Measurements from ENCODE around the gene NR2C2. TPM values are rescaled to one million over a fixed set of nuclear protein-coding genes. Genes with fewer than 3 reads are reported as not detected.

The NR2C2 gene
- total RNA-seq, 2 experiments from 2014 or later = 47.1 to 47.4 TPM

DNA sequence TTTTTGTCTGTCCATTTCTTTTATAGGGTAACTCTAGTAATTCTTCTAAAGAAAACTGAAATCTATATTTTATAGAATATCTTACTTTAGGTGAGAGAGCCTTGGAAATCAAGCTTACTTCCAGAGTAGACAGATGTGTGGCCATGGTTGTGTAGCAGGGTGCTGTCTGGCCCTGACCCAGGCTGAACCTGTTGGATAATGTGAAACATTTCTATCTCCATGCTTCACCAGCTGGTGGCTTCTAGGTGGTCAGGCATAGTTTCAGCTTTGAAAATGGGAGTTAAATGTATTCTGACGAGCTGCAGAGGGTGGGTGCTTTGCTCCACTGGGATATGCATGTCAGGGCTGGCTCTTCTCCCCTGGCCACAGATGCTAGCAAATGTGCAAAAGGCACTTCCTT is 20.8 kb upstream of the NR2C2 start:
- TF ChIP-seq CTCF (IDR thresholded peaks at IDR 0.05) = no peak
- no peak for DNase-seq
- no peak overlapping the region for H3K27ac Mint-ChIP-seq
- ATAC-seq = no peak
- CTCF ChIA-PET = interaction anchor here (0.7 to 2.4 kb wide), 16 partner anchors 14 to 183 kb away, joined by 3 to 12 read pairs (median 3); no protein-coding TSS in a partner anchor
- POLR2A ChIA-PET = interaction anchor here (1.3 kb wide), 1 partner anchor 26 kb away, joined by 3 read pairs; no protein-coding TSS in a partner anchor
- no peaks in the 10 kb centered on the region for H3K9me3 Mint-ChIP-seq
- H3K4me3 Mint-ChIP-seq = no peak overlapping the region
- intact Hi-C loops (cut with micrococcal nuclease) = no loop called here
- no peaks in the 10 kb centered on the region for H3K4me1 Mint-ChIP-seq (ENCODE audit: low read depth)
- no peaks in the 10 kb centered on the region for H3K36me3 Mint-ChIP-seq (ENCODE audit: low read depth)
- no peaks in the 10 kb centered on the region for H3K27me3 Mint-ChIP-seq

GRCh38 chr3:14927308-14927707 is 20.1 kb upstream of the NR2C2 start:
- CTCF ChIA-PET = interaction anchor here (1.0 to 2.4 kb wide), 4 partner anchors 14 to 124 kb away, joined by 3 to 12 read pairs (median 7); no protein-coding TSS in a partner anchor
- no peak overlapping the region for H3K27ac Mint-ChIP-seq
- no peak for ATAC-seq

GRCh38 chr3:14929310-14930074 is 17.9 kb upstream of the NR2C2 start:
- Mint-ChIP-seq H3K4me1 (ENCODE audit: low read depth) (no peaks in the 10 kb centered on the region), H3K4me3 (no peak overlapping the region), H3K9me3 (no peaks in the 10 kb centered on the region), H3K27ac (no peak overlapping the region), H3K27me3 (no peaks in the 10 kb centered on the region), H3K36me3 (ENCODE audit: low read depth) (no peaks in the 10 kb centered on the region)
- TF ChIP-seq CTCF (IDR thresholded peaks at IDR 0.05) = no peak
- ChIA-PET CTCF (no interaction called here), POLR2A (no interaction called here)
- intact Hi-C loops (cut with micrococcal nuclease) = no loop called here
- DNase-seq (no peak), ATAC-seq (no peak)

More at GRCh38 chr3:14927308-14927707, 20.1 kb upstream of the NR2C2 start:
- Mint-ChIP-seq H3K27me3 (no peaks in the 10 kb centered on the region), H3K9me3 (no peaks in the 10 kb centered on the region), H3K4me3 (no peak overlapping the region), H3K36me3 (ENCODE audit: low read depth) (no peaks in the 10 kb centered on the region), H3K4me1 (ENCODE audit: low read depth) (no peaks in the 10 kb centered on the region)
- DNase-seq = no peak
- POLR2A ChIA-PET = interaction anchor here (1.3 kb wide), 1 partner anchor 25 kb away, joined by 3 read pairs; no protein-coding TSS in a partner anchor
- intact Hi-C loops (cut with micrococcal nuclease) = no loop called here
- TF ChIP-seq CTCF (IDR thresholded peaks at IDR 0.05) = no peak

GRCh38 chr3:14933820-14934425 is 13.5 kb upstream of the NR2C2 start:
- CTCF ChIA-PET = interaction anchor here (1.1 kb wide), 1 partner anchor 10 kb away, joined by 3 read pairs; no protein-coding TSS in a partner anchor
- POLR2A ChIA-PET = no interaction called here
- Mint-ChIP-seq H3K27ac (no peak overlapping the region), H3K4me1 (ENCODE audit: low read depth) (no peaks in the 10 kb centered on the region), H3K9me3 (no peaks in the 10 kb centered on the region), H3K4me3 (no peak overlapping the region), H3K27me3 (no peaks in the 10 kb centered on the region), H3K36me3 (ENCODE audit: low read depth) (no peaks in the 10 kb centered on the region)
- DNase-seq (no peak), ATAC-seq (no peak)
- intact Hi-C loops (cut with micrococcal nuclease) = no loop called here
- no peak for TF ChIP-seq CTCF (IDR thresholded peaks at IDR 0.05)

All from activated CD8-positive, alpha-beta T cell treated with anti-CD3 and anti-CD28 coated beads for 36 hours (primary cell).